Cardiac fibroblast (primary cell): ENCODE measurements around the gene SATB1.

Experiments used
- DNase-seq, 2 donors: peaks; one replicate each; pipeline versions ENCODE4 v3.0.0 to v3.0.0-alpha.2; 2010; ENCODE audit warnings: low read depth in 2 of 2
- H3K4me3 ChIP-seq, 2 donors: replicated peaks in 1 of 2; 1 replicate in 1 of 2; 2 replicates in 1 of 2; pipeline ENCODE4 v1.5.1; 2011; ENCODE audit warnings: low read depth in 2 of 2, low read length in 2 of 2, mild to moderate bottlenecking in 2 of 2, moderate library complexity in 1 of 2
- CTCF ChIP-seq: IDR thresholded peaks from one replicate; pipeline ENCODE4 v1.5.1; 2011; ENCODE audit warnings: low read depth, mild to moderate bottlenecking, low read length, inconsistent platforms

Gene SATB1

GRCh38 chr3:18349197-18349798, 75.8 kb downstream of the SATB1 start:
- TF ChIP-seq CTCF: no peak
- H3K4me3 ChIP-seq: no peak overlapping the region
- DNase-seq: no peak

GRCh38 chr3:18346097-18346496, 79.0 kb downstream of the SATB1 start:
- no peak for DNase-seq
- TF ChIP-seq CTCF: no peak

GRCh38 chr3:18345015-18345367, 80.1 kb downstream of the SATB1 start:
- no peak for DNase-seq
- no peak for TF ChIP-seq CTCF
- H3K4me3 ChIP-seq: no peak overlapping the region

More at GRCh38 chr3:18346097-18346496, 79.0 kb downstream of the SATB1 start:
- H3K4me3 ChIP-seq: no peak overlapping the region

GRCh38 chr3:18344306-18345014, 80.7 kb downstream of the SATB1 start:
- DNase-seq: no peak
- H3K4me3 ChIP-seq: no peak overlapping the region
- no peak for TF ChIP-seq CTCF

GRCh38 chr3:18343809-18344208, 81.3 kb downstream of the SATB1 start:
- DNase-seq: no peak
- TF ChIP-seq CTCF: no peak
- H3K4me3 ChIP-seq: no peak overlapping the region

GRCh38 chr3:18338827-18339514, 86.2 kb downstream of the SATB1 start:
- TF ChIP-seq CTCF: no peak
- no peak overlapping the region for H3K4me3 ChIP-seq
- DNase-seq: peak; percentile 1 to 2
